A549 (cell line): ENCODE results near the gene LRRFIP2. TPM values are rescaled to one million over a fixed set of nuclear protein-coding genes. Genes with fewer than 3 reads are reported as not detected.

Source experiments
- ATAC-seq, 2 experiments: fragments of 200-7000 bp in 1 of 2; fragments of >200 bp in 1 of 2; cut with Nextera tagmentation in 1 of 2; cut with Tn5 transposase in 1 of 2; 3 replicates each; pipeline versions ENCODE4 v1.8.0 to v1.9.1; 2018 to 2020; ENCODE audit warnings: mild to moderate bottlenecking in 1 of 2, moderate library complexity in 1 of 2
- CTCF ChIA-PET: fragments of 300-600 bp; sonication (Branson Sonifier 250); formaldehyde crosslinking; extraction: SDS; loops from one replicate; lab custom pipeline; 2021; ENCODE audit warnings: antibody characterized with exemption, inconsistent platforms; lab: Yijun Ruan, JAX
- POLR2A ChIA-PET: fragments of 350-600 bp; formaldehyde crosslinking; extraction: SDS; loops from one replicate; lab custom pipeline; 2021; ENCODE audit warnings: antibody characterized with exemption, inconsistent platforms; lab: Yijun Ruan, JAX
- DNase-seq, 2 experiments: peaks; one replicate each; pipeline versions ENCODE4 v3.0.0 to v3.0.0-alpha.2; 2011 to 2016; ENCODE audit warnings: low read depth in 1 of 2, low spot score in 1 of 2
- FAIRE-seq: peaks from 2 replicates; lab custom pipeline; 2011; peaks lifted over from hg19 to GRCh38; lab: Jason Lieb, UNC
- H3K27ac ChIP-seq, 2 experiments: fragments of >200 bp; sonication (Bioruptor Twin); formaldehyde crosslinking; 3 replicates each; pipeline ENCODE4 v1.5.1; 2016 to 2017
- H3K4me1 ChIP-seq: fragments of >200 bp; sonication (Bioruptor Twin); formaldehyde crosslinking; 3 replicates; pipeline ENCODE4 v1.6.1; 2016
- H3K4me2 ChIP-seq: fragments of >200 bp; sonication (Bioruptor Twin); formaldehyde crosslinking; 3 replicates; pipeline ENCODE4 v1.6.1; 2016
- H3K4me3 ChIP-seq: fragments of >200 bp; sonication (Bioruptor Twin); formaldehyde crosslinking; 3 replicates; pipeline ENCODE4 v1.5.1; 2016
- H3K9me3 ChIP-seq: fragments of >200 bp; sonication (Bioruptor Twin); formaldehyde crosslinking; 3 replicates; pipeline ENCODE4 v1.6.1; 2016
- CBX8 ChIP-seq: fragments of 200-600 bp; sonication (generic); IDR thresholded peaks from 2 replicates; pipeline ENCODE4 v1.6.1; 2016
- CHD4 ChIP-seq: fragments of 200-600 bp; sonication (generic); IDR thresholded peaks from 2 replicates; pipeline ENCODE4 v1.6.1; 2016; ENCODE audit warnings: antibody characterized with exemption, mild to moderate bottlenecking, borderline replicate concordance
- CTCF ChIP-seq: fragments of >200 bp; sonication (Bioruptor Twin); formaldehyde crosslinking; IDR thresholded peaks from 3 replicates; pipeline ENCODE4 v1.5.1; 2016
- EHF ChIP-seq: fragments of 250-450 bp; sonication (Bioruptor Pico); IDR thresholded peaks from 2 replicates; pipeline ENCODE4 v1.5.0; 2020; ENCODE audit warnings: mild to moderate bottlenecking
- EHMT2 ChIP-seq: fragments of 200-600 bp; sonication (generic); IDR thresholded peaks from 2 replicates; pipeline ENCODE4 v1.6.1; 2016; ENCODE audit warnings: antibody characterized with exemption, low read depth, mild to moderate bottlenecking, moderate library complexity
- ELK1 ChIP-seq: fragments of 150-350 bp; IDR thresholded peaks from 2 replicates; pipeline ENCODE4 v1.6.1; 2014; ENCODE audit warnings: low read depth, mild to moderate bottlenecking, low read length
- FOSB ChIP-seq: fragments of 250-450 bp; sonication (Bioruptor Pico); IDR thresholded peaks from 2 replicates; pipeline ENCODE4 v1.5.0; 2020; ENCODE audit warnings: mild to moderate bottlenecking, moderate library complexity
- FOSL2 ChIP-seq, 2 experiments: fragments of 450-650 bp in 1 of 2; fragments of >200 bp in 1 of 2; sonication (Bioruptor Twin) in 1 of 2; formaldehyde crosslinking; IDR thresholded peaks; 2 replicates each; pipeline versions ENCODE4 v1.5.0 to v1.6.1; 2016 to 2020; ENCODE audit warnings: mild to moderate bottlenecking in 1 of 2, moderate library complexity in 1 of 2
- FOXS1 ChIP-seq: fragments of 250-450 bp; sonication (Bioruptor Pico); IDR thresholded peaks from 2 replicates; pipeline ENCODE4 v1.5.0; 2020; ENCODE audit warnings: mild to moderate bottlenecking, moderate library complexity
- HDAC2 ChIP-seq: fragments of 200-600 bp; sonication (generic); IDR thresholded peaks from 2 replicates; pipeline ENCODE4 v1.6.1; 2016
- HEYL ChIP-seq: fragments of 250-450 bp; sonication (Bioruptor Pico); IDR thresholded peaks from 2 replicates; pipeline ENCODE4 v1.8.0; 2021; ENCODE audit warnings: mild to moderate bottlenecking, moderate library complexity
- HMGXB4 ChIP-seq: fragments of 250-450 bp; sonication (Bioruptor Pico); IDR thresholded peaks from 2 replicates; pipeline ENCODE4 v1.5.0; 2021; ENCODE audit warnings: mild to moderate bottlenecking, moderate library complexity, borderline replicate concordance
- JUN ChIP-seq, 2 experiments: fragments of >200 bp; sonication (Bioruptor Twin); formaldehyde crosslinking; IDR thresholded peaks; 2 replicates in 1 of 2; 3 replicates in 1 of 2; pipeline ENCODE4 v1.6.1; 2016 to 2017
- MAZ ChIP-seq: fragments of 150-350 bp; IDR thresholded peaks from 2 replicates; pipeline ENCODE4 v1.6.1; 2014; ENCODE audit warnings: antibody characterized with exemption, low read depth, low read length, borderline replicate concordance
- NFE2L2 ChIP-seq: fragments of 150-350 bp; conservative IDR thresholded peaks from 2 replicates; pipeline ENCODE4 v1.6.1; 2014; ENCODE audit warnings: low read length
- PHF8 ChIP-seq: fragments of 200-600 bp; sonication (generic); IDR thresholded peaks from 2 replicates; pipeline ENCODE4 v1.6.1; 2016; ENCODE audit warnings: low read depth, mild to moderate bottlenecking, antibody characterized with exemption, moderate library complexity, borderline replicate concordance
- POLR2A ChIP-seq: IDR thresholded peaks from 2 replicates; pipeline ENCODE4 v1.6.1; 2012; ENCODE audit warnings: mild to moderate bottlenecking, low read length
- POLR2AphosphoS2 ChIP-seq: conservative IDR thresholded peaks from 2 replicates; pipeline ENCODE4 v1.6.1; 2012; ENCODE audit warnings: low read length, improper control_type of control experiment, inconsistent platforms
- RAD21 ChIP-seq, 2 experiments: fragments of >200 bp in 1 of 2; sonication (Bioruptor Twin) in 1 of 2; formaldehyde crosslinking in 1 of 2; IDR thresholded peaks in 1 of 2; conservative IDR thresholded peaks in 1 of 2; 2 replicates in 1 of 2; 3 replicates in 1 of 2; pipeline ENCODE4 v1.6.1; 2012 to 2018; ENCODE audit warnings: inconsistent platforms in 1 of 2
- RARB ChIP-seq: fragments of 250-450 bp; sonication (Bioruptor Pico); IDR thresholded peaks from 2 replicates; pipeline ENCODE4 v1.8.0; 2021; ENCODE audit warnings: mild to moderate bottlenecking, moderate library complexity
- RCOR1 ChIP-seq: fragments of 150-350 bp; IDR thresholded peaks from 2 replicates; pipeline ENCODE4 v1.6.1; 2014; ENCODE audit warnings: antibody characterized with exemption, low read length, low read depth
- REST ChIP-seq: fragments of 200-600 bp; sonication (generic); IDR thresholded peaks from 2 replicates; pipeline ENCODE4 v1.6.1; 2016; ENCODE audit warnings: antibody characterized with exemption, mild to moderate bottlenecking, moderate library complexity
- RFX5 ChIP-seq: fragments of 450-650 bp; IDR thresholded peaks from 2 replicates; pipeline ENCODE4 v1.7.1; 2014; ENCODE audit warnings: antibody characterized with exemption, mild to moderate bottlenecking, moderate library complexity
- RNF2 ChIP-seq: fragments of 200-600 bp; sonication (generic); IDR thresholded peaks from 2 replicates; pipeline ENCODE4 v1.6.1; 2016; ENCODE audit warnings: low read depth, mild to moderate bottlenecking, antibody characterized with exemption, moderate library complexity, borderline replicate concordance
- SMC3 ChIP-seq: fragments of >200 bp; sonication (Bioruptor Twin); formaldehyde crosslinking; IDR thresholded peaks from 3 replicates; pipeline ENCODE4 v1.6.1; 2018; ENCODE audit warnings: inconsistent platforms
- SREBF2 ChIP-seq: fragments of 450-650 bp; IDR thresholded peaks from 2 replicates; pipeline ENCODE4 v1.6.1; 2014; ENCODE audit warnings: mild to moderate bottlenecking, moderate library complexity
- WGBS: methylation state at CpG from one replicate; pipeline ENCODE4 v1.1.6; 2017; ENCODE audit errors: missing lambda C conversion rate; 5-methylcytosine and 5-hydroxymethylcytosine counted together
- polyA plus RNA-seq, 4 experiments: library from polyadenylated mRNA; depleted of rRNA in 3 of 4; stranded (reverse); fragments of >200 nt; fragmentation: RNase III in 1 of 4; extraction: RNeasy Plus Mini Kit Qiagen cat#74134 plus additional on column Dnase treatment in 1 of 4; gene quantifications; 2 replicates in 3 of 4; 3 replicates in 1 of 4; pipeline ENCODE4 v1.2.3, GENCODE V29; 2011 to 2017

Gene LRRFIP2
- polyA plus RNA-seq, 2 of the 4 experiments (the other 2 are of a cell fraction), result 48.0 to 66.4 TPM

- no peak for FAIRE-seq
- Histone ChIP-seq H3K9me3 (peaks cover 6% of the 10 kb centered on the region), H3K4me1 (peaks cover 5% of the 10 kb centered on the region; the same call in 1 of the 3 replicates), H3K27ac (no peak overlapping the region), H3K4me2 (no peak overlapping the region), H3K4me3 (no peak overlapping the region)
- CTCF ChIA-PET, result interaction anchor here (0.5 to 1.4 kb wide), 7 partner anchors 17 to 974 kb away, joined by 3 to 4 read pairs (median 3); no protein-coding TSS in a partner anchor
- no peak for DNase-seq
- no peak for ATAC-seq
- POLR2A ChIA-PET, result no interaction called here
- TF ChIP-seq SREBF2 (no peak), POLR2AphosphoS2 (no peak), RCOR1 (no peak), REST (no peak), CHD4 (no peak), HDAC2 (no peak), NFE2L2 (no peak), EHF (no peak), FOSL2 (IDR thresholded peaks at IDR 0.05) (no peak), FOSL2 (CRISPR knock-in tag; IDR thresholded peaks at IDR 0.05) (no peak), RARB (CRISPR knock-in tag) (no peak), SMC3 (no peak), POLR2A (no peak), FOXS1 (CRISPR knock-in tag) (no peak), RFX5 (no peak), RNF2 (no peak), CBX8 (no peak), JUN (IDR thresholded peaks at IDR 0.05) (no peak), FOSB (no peak), HEYL (CRISPR knock-in tag) (no peak), MAZ (no peak)
Measured at GRCh38 chr3:37029516-37030163, 144.7 kb downstream of the LRRFIP2 start.

GRCh38 chr3:37029111-37029510, 145.3 kb downstream of the LRRFIP2 start:
- no peak for DNase-seq
- CTCF ChIA-PET, result interaction anchor here (0.6 to 1.4 kb wide), 6 partner anchors 16 to 975 kb away, joined by 3 to 4 read pairs (median 3); no protein-coding TSS in a partner anchor
- Histone ChIP-seq H3K4me2 (no peak overlapping the region), H3K9me3 (peaks cover 11% of the 10 kb centered on the region), H3K4me3 (no peak overlapping the region), H3K27ac (no peak overlapping the region), H3K4me1 (peaks cover 5% of the 10 kb centered on the region; the same call in 1 of the 3 replicates)
- ATAC-seq, result no peak
- POLR2A ChIA-PET, result no interaction called here
- TF ChIP-seq RARB (CRISPR knock-in tag) (no peak), CTCF (no peak), EHMT2 (no peak), HMGXB4 (no peak), FOSB (no peak), MAZ (no peak), RNF2 (no peak), PHF8 (no peak), RAD21 (conservative IDR thresholded peaks at IDR 0.05 in 1 of 2, IDR thresholded peaks at IDR 0.05 in 1 of 2) (no peak), ELK1 (no peak)
- no peak for FAIRE-seq
- 88% methylated on average over 1 of the region's 1 CpG for WGBS
